GM19468 (cell line): ENCODE data around the gene VTI1A.
A peak's percentile ranks its signal among the peaks of the same experiment; 100 is the strongest.
"Not testable (repeated sequence)": the region's sequence is repeated elsewhere in the genome, so short reads cannot be mapped to it uniquely, and the experiment has no call there.

Source experiments
- ATAC-seq: cut with Tn5 transposase; IDR thresholded peaks from one replicate; pipeline ENCODE4 v1.9.1; 2021; ENCODE audit warnings: mild to moderate bottlenecking, moderate library complexity, moderate number of reproducible peaks; ENCODE audit not compliant: unreplicated experiment; ENCODE audit errors: extremely low read depth

Gene VTI1A

DNA sequence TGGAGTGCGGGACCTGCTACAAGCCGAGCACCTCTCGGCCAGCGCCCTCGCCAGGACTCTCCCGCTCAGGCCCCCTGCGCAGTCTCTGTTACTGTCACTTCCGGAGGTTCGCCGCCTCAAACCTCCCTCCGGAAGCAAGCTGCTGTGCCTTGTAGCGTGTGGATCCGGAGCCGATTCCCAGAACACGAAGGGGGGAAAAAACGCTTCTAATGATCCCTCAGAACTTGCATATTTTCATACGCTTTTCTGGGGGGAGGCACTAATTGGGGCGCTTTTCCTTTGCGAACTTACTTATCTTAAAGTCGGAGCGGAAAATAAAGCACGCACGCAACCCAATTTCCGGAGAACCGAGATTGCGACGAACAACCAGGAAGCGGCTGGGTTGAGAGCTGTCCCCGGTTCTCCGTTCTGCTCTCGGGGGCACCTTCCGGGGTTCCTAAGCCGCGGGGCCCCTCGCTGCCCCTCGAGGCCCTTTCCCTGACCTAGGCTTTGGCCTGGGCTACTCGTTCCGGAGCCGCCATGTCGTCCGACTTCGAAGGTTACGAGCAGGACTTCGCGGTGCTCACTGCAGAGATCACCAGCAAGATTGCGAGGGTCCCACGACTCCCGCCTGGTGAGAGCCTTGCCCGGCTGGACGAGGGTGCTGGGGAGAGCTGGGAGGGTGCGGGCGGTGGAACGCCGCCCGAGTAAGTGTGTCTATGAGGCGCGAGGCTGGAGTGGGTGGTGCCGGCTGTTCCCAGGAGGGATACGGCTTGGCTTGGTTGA, at the start of gene VTI1A, which contains the start of gene ZDHHC6:
Gene VTI1A, plus strand, starts transcription at position 361 of the 765 bp plus-strand sequence. Its CDS starts 159 bp downstream, at position 520.
Gene ZDHHC6, minus strand, starts transcription at position 60 of the 765 bp plus-strand sequence. CDS start 1,478 bp downstream, outside the sequence.
- ATAC-seq = peak; percentile 91

DNA sequence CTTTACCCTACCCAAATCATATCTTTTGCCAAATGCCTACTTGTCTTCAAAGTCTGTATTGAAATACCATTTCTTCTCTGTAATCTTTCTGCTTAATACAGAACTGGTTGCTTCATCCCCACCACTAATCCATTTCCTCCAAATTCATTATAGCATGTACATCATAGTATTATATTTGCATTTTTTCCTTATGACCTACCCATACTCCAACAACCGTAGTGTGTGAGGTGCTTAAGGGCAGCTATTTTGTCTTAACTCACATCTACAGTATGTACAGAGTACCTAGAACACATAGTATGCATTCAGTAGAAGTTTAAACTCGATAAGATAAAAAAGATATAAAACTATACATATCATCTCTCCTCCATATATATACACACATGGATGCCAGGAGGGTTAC, 49.4 kb upstream of the VTI1A start:
- no peak for ATAC-seq

DNA sequence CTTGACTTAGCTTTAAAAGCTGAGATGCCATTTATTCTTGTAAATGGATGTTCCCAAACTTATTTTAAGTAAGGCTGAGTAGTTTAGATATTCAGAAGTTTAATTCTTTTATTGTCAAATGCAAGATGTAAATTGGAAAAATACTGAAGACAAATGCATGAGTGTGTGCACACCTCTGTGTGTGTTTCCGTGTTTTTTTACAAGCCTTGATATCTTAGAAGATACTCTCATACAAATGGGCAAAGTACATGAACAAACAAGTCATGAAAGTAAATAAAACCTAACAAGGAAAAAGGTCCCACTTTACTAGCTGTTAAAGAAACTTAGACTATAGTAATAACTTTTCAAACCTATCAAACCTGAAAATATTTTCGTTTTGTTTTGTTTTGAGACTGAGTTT, 44.1 kb upstream of the VTI1A start:
- no peak for ATAC-seq

GRCh38 chr10:112404617-112405016, 42.4 kb upstream of the VTI1A start:
- ATAC-seq = no peak

GRCh38 chr10:112406806-112407205, 40.2 kb upstream of the VTI1A start:
- ATAC-seq = not testable (repeated sequence)

DNA sequence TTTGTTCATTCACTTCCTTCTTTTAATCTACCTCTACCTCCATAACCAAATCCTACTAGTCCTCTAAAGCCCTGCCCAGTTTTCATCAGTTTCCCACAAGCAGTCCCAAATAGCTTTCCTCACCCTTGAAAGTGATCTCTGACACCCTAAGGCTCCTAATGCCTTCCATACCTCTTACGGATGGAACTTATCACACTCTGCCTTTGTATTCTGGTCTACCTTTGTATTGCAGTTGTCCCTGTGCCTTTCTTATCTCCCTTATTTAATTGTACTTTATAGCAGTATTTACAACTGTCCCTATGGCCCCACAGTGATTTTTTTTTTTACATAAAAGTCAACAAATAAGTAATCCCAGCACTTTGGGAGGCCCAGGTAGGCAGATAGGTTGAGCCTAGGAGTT, 39.3 kb upstream of the VTI1A start:
- no peak for ATAC-seq

- ATAC-seq = no peak
Measured at GRCh38 chr10:112409299-112409698, 37.7 kb upstream of the VTI1A start.

DNA sequence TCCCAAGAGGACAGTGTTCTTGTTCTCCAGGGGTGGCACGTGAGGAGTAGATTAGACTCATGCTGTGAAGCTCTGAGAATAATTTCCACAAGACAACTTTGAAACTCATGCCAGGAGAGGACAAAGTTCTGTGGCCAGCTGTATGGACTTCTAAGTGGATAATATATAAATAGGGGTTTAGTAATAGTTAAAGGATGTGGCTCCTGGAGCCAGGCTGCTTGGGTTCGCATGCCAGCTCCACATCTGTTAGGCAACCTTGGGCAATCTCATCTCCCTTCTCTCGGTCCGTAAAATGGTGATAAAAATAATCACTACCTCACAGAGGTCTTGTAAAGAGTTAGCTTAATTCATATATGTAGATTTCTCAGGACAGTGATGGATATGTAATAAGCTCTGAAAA, 37.3 kb upstream of the VTI1A start:
- no peak for ATAC-seq

GRCh38 chr10:112412696-112413095, 34.3 kb upstream of the VTI1A start:
- ATAC-seq = no peak

- no peak for ATAC-seq
Measured at GRCh38 chr10:112421731-112422130, 25.3 kb upstream of the VTI1A start.

DNA sequence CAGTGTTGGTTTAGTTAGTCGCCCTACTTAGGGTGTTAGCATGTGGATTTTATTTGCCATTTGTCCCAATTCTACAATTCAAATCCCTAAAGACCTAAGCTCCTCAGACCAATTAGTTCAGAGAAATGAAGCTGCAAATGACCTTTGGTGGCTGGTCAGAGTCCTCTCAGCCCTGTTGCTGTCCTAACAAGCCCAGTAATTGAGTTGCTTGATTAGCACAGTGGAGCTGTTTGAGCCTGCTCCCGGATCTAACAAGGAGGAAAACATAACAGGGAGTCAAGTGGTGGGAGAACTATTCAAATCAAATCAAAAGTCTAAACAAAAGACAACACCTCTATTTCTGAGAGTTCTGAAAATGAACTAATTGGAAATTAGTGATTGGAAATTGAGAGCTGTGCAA, 22.4 kb upstream of the VTI1A start:
- no peak for ATAC-seq

- ATAC-seq = no peak
Measured at GRCh38 chr10:112426111-112426510, 20.9 kb upstream of the VTI1A start.

DNA sequence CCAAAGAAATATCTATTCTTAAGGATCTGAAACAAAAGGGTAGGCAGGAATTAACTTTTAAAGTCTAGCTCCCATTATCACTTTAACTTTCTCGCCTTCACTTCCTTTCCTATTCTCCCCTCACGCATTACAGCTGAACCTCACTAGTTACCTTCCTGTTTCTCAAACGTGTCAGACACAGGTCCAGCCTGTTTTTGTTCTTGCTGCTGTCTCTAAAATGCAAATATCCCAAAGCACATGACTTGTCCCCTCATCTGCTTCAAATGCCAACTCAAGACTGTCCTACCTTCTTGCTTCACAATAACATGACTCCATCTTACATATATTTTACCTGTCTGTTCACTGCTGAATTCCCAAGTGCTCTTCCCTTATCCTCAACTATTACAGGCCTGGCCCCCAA, 17.9 kb upstream of the VTI1A start:
- no peak for ATAC-seq

GRCh38 chr10:112429654-112430230, 17.3 kb upstream of the VTI1A start:
- no peak for ATAC-seq

GRCh38 chr10:112433136-112433535, 13.9 kb upstream of the VTI1A start:
- ATAC-seq = no peak

- no peak for ATAC-seq
Measured at GRCh38 chr10:112434988-112435619, 11.9 kb upstream of the VTI1A start.

- ATAC-seq = no peak
Measured at GRCh38 chr10:112438356-112438755, 8.7 kb upstream of the VTI1A start.

DNA sequence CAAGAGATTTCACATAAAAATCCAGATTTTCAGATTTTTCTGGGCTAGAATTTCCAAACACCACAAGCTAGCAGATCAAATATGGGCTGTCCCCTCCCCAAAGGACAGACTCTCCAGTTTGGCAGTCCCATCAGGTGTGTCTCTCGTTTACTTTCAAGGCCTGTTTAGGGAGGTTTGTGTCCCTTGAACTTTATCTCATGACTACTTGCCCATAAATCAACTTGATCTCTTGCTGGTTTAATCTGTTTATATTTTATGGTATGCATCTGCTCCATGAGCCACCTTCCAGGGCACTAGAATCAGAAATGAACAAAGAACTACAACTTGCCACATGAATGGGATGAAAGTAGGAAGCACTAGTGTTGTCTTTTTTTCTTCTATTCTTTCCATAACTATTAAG, 5.5 kb upstream of the VTI1A start:
- ATAC-seq = no peak

- no peak for ATAC-seq
Measured at GRCh38 chr10:112442063-112442462, 5.0 kb upstream of the VTI1A start.

DNA sequence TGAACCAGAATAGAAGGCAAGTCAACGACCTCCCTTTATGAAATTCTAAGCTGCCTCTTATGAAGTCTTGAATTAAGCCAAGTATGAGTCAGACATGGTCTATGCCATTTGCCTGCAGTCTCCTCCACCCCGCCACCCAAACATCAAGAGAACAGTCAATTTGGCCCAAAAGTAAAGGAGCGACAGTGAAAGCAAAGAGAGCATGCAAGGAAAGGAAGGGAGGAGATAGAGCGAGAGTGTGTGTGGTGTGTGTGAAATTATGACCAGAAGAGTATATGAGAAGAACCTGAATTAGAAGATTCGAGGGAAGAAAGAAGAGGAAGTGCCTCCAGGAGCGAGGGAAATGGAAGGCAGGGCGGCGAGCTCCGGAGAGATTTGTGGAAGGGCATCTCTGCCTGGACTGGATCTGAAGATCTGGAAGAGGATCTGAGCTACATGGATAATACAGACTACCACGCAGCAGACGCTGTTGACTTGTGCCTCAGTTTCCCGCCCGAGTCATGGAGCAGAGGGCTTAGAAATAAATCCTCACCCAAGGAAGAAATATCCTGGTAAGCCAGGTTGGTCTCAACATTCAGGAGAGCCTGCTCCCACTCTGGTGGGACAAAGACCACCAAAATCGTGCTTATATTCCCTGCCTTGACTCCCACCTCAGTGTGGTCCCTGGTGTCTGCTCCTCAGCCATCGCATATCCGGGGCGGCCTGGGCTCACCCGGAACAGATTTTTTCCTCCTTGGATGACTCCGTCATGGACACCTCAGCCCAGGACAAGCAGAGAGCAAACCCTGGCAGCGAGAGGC, 760 bp upstream of the VTI1A start:
- ATAC-seq = no peak

DNA sequence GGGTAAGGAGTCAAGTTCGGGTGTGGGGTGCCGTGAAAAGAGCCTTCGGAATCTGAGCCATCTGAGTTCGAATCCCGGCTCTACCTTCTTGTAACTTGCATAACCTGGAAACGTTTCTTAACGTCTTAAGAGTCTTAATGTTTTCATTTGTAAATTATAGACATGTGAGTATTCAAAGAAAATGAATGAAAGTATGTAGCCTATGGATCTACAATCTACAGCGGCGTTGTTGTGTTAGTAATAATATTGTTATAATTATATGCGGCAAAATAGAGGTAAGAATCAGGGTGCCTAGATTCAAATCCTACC, 559 bp downstream of the VTI1A start:
- no peak for ATAC-seq
